HL-60/S4 (cell line): ENCODE results near the gene GBX1.

Experiments used
- in situ Hi-C: fragments of 300-500 bp; cut with MboI; formaldehyde crosslinking; loops from 2 replicates; pipeline ENCODE4 v1.14.3; 2022; ENCODE audit warnings: low sequenced_read_pairs

GBX1 gene

GRCh38 chr7:151141311-151141854, 26.1 kb downstream of the GBX1 start:
- in situ Hi-C loops = no loop called here

DNA sequence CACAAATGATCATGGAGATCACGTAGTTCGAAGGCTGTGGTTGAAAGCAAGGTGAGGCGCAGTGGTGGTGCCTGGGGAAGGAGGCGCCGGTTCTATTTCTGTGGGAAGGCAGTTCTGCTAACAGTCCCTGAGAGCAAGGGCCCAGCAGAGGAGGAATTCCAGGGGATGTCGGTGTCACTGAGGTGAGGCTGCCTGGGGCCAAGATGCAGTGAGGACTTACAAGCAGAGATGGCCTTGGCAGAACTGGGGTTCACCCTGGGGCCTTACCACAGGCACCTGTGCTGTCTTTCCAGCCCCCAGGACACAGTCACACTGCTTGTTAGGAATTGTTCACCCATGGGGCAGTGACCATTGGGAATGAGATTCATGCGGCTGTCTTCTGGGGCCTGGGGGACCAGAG, 26.7 kb downstream of the GBX1 start:
- in situ Hi-C loops = no loop called here

DNA sequence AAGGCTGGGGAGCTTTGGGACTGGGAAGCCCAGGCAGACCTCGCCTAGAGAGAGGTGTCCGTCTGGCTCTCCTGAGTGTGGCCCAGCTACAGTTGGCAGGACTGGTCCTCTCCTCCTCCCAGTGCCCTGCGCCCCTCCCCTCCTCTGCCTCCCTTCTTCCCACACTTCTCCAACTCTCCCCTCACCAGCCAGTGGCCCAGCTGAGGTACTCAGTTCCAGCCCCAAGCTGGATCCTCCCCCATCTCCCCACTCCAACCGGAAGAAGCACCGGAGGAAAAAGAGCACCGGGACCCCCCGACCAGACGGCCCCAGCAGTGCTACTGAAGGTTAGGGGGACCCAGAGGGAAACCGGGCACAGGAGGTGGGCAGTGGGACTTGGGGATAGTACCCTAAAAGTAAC, 27.7 kb downstream of the GBX1 start:
- in situ Hi-C loops = no loop called here

DNA sequence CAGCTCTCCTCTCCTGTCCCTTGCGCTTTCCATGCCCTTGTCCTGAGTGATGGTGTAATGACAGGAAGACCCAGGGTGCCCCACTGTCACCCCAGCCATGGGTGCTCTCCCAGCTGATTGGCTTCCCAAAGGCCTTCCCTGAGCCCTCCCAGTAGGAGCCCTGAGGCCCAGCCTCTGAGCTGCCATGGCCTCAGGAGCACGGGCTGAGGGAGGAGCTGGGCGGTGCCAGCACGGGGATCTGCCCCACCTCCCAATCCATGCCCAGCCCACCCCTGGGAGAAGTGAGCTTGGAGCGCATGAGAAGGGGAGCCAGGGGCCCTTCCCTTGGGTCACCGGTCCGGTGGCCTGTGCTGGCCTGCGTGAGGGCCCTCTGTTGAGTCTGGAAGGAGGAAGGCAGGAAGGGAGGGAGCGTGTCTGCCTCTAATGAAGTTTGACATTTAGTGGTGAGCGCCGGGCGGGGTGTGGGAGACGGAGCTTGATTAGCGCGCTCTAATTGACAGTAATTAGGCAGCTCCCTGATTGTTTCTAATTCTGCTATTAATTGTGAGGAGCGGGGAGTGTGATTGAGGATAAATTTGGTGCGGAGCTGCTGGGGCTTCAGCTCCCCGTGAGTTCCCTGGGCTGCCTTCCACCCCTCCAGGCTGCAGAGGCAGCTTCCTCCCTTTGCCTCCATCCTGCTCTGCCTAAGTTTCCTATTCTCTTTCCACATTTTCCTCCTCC, 28.3 kb downstream of the GBX1 start:
- in situ Hi-C loops = no loop called here

- in situ Hi-C loops = no loop called here
Observed at GRCh38 chr7:151138153-151138851, 29.2 kb downstream of the GBX1 start.

GRCh38 chr7:151137791-151138152, 29.7 kb downstream of the GBX1 start:
- in situ Hi-C loops = no loop called here

- in situ Hi-C loops = no loop called here
Observed at GRCh38 chr7:151137076-151137675, 30.3 kb downstream of the GBX1 start.

- in situ Hi-C loops = no loop called here
Observed at GRCh38 chr7:151135866-151136843, 31.3 kb downstream of the GBX1 start.

- in situ Hi-C loops = no loop called here
Observed at GRCh38 chr7:151135525-151135845, 32.0 kb downstream of the GBX1 start.

DNA sequence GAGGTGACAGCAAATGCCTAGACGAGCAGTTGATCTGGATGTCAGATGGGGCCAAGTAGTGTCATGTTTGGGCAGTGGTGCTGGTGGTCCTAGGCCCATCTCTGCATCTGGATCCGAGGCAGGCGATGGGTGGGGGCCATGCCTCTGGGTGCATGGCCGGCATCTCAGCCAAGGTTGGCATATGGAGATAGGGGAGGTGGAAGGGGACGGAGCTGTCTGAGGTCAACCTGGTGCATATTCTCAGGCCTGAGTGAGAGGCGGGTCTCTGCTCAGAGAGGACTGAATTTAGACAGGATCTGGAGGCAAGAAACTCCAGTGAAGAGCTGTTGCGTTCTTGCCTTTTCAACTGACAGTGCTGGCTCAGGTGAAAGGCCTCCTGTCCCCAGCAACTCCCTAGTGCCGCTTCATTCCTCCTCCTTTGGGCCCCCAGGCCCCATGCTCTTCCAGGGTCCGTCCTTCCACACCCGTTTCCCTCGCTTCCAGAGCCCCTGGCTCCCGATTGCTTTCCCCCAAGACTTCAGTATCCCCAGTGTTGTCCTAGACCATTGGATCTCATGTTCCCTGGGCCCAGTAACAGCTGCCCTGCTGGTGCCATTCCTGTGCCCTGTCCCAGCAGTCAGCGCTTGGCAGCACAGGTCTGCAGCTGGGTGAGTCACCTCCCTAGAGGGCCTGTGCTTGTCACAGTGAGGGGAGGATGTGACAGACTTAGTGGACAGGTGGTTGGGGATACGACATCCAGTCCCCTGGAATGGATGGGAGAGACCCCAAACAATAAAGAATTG, 32.6 kb downstream of the GBX1 start:
- in situ Hi-C loops = no loop called here

- in situ Hi-C loops = no loop called here
Observed at GRCh38 chr7:151133986-151134742, 33.3 kb downstream of the GBX1 start.

- in situ Hi-C loops = no loop called here
Observed at GRCh38 chr7:151133266-151133985, 34.1 kb downstream of the GBX1 start.

DNA sequence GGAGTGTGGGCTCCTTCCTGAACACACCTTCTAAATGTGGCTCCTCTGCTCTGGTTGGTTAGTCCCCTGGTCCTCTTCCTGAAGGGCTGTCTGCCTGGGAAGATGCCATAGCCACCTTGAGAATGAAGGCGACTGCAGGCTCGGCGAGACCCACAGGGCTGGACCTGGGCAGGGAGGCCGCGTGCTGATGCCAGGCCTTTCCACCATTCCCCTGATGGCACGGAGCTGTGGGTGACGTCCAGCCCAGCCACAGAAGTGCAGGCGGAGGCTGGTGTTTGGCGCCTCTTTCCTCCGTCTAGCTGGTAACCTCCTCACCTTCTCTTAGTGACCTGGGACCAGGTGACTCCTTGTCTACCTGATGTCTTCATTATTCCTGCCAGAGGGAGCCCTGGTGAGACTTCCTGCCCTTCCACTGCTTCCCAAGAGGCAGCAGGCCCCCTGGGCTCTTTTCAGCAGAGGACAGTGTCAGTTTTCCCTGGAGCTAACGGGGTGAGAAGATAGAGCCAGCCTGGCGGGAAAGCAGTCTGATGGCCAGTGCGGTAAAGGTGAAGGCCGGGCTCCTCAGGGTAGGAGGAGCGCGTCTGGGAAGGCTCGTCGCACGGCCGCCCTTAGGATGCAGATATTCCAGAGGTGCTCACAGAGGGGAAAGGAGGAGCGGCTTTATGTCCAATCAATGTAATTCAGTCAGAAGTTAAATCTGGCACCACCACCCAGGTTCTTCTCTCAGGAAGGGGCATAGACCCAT, 34.9 kb downstream of the GBX1 start:
- in situ Hi-C loops = no loop called here

GRCh38 chr7:151131592-151132293, 35.8 kb downstream of the GBX1 start:
- in situ Hi-C loops = no loop called here

- in situ Hi-C loops = no loop called here
Observed at GRCh38 chr7:151131224-151131591, 36.3 kb downstream of the GBX1 start.

DNA sequence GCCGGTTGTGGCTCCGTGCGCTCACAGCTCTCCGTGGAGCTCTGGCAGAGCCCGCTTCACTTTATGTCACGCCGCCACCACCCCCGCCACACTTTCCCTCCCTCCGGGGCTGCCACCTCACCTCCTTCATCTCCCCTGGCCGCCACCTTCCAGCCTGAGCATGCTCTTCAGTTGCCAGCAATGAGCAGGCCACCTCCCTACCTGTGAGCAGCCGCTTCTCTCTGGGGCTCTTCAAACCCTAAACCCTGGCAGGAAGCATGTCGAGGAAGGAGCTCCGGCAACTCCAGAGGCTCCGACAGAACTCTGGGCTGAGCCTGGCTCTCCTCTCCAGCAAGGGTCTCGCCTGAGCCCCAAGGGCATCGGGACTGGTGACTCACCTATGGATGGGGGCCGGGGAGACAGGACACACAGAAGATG, 36.7 kb downstream of the GBX1 start:
- in situ Hi-C loops = no loop called here

- in situ Hi-C loops = no loop called here
Observed at GRCh38 chr7:151129960-151130591, 37.4 kb downstream of the GBX1 start.
